GM18858 (cell line): ENCODE measurements around the gene BMF.
A peak's percentile ranks its signal among the peaks of the same experiment; 100 is the strongest.

ENCODE experiments used
- ATAC-seq: cut with Tn5 transposase; IDR thresholded peaks from one replicate; pipeline ENCODE4 v1.9.1; 2021; ENCODE audit not compliant: unreplicated experiment

BMF gene

DNA sequence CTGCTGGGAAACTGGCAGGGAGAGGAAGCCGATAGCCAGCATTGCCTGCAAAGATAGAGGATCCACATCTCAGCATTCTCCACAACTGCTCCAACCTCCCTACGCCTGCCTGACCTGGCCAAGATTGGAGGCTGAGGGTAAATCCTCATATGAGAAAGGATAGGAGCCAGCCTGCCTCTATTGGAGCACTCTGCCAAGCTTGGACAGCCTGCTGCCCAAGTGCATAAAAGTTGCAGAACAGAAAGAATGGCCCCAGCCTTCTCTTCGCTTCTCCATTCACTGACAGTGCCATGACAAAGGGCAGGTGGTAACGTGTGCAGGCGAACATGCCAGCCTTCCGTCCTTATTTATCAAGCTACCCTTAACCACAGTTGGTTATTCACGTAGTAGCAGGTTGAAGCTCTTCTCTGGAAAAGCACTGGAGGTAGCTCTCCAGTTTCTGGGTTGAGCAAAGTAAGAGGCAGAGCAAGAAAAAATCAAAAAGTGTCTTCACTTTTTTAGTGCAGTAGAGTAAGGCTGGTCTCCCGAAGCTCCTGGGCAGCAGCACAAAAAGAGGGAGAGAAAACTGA lies 4.3 kb downstream of the BMF start:
- ATAC-seq: no peak

DNA sequence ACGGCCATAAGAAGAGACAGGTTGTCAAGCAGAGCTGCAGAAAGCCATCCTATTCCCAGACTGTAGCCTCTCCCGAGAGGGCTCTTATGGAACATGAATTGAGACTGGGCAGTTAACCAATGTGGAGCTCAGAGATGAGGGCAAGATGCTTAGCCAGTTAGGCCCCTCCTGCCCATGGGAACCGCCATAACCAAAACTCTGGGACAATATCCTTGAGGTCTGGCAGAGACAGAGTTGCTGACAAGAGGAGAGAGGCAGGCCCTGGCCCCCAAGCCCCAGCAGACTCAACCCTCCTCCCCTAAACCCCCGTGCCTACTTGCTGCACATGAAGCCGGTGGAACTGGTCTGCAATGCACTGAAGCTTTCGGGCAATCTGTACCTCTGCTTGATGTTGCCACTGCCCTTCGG lies 4.8 kb downstream of the BMF start:
- no peak for ATAC-seq

DNA sequence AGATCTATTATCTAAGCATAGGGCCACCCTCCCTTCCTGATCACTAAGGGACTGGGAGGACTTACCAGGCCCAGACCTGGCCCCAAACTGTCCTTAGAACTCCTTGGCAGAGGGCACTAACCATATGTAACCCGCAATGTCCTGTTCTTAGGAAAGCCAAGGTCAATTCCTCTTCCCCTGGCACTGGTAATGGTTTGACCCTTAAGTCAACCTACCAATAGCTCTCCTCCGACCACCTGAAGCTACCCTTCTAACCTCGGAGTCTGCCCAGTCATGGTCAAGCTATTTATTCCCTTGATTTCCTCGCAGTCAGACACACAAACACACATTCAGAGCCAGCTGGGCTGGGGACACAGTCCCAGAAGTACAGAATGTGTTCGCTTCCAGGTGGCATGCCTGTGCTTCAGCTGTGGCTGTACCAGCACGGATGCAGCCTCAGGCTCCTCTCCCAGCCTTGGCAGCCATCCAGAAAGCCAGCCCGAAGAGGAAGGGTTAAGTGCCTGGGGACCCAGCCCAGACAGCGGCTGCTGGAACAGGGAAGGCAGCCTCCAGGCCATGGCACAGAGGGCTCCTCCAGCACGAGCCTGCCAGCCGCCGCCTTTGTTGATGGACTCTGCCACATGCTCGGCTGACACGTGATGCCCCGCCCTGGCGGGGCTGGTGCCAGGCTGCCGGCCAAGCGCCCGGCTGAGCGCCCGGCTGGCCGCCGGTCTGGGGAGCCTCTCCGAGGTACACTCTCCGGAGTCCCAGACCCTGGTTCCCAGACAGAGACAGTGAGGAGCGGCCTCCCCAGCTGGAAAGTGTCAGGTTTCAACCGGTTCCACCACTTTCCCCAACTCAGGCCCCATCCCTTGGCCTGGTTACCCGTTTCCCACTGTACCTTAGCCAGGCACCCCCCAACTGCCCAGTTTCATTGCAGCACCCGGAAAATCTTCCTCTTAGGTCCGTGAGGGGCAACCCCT lies 5.5 kb downstream of the BMF start:
- no peak for ATAC-seq

DNA sequence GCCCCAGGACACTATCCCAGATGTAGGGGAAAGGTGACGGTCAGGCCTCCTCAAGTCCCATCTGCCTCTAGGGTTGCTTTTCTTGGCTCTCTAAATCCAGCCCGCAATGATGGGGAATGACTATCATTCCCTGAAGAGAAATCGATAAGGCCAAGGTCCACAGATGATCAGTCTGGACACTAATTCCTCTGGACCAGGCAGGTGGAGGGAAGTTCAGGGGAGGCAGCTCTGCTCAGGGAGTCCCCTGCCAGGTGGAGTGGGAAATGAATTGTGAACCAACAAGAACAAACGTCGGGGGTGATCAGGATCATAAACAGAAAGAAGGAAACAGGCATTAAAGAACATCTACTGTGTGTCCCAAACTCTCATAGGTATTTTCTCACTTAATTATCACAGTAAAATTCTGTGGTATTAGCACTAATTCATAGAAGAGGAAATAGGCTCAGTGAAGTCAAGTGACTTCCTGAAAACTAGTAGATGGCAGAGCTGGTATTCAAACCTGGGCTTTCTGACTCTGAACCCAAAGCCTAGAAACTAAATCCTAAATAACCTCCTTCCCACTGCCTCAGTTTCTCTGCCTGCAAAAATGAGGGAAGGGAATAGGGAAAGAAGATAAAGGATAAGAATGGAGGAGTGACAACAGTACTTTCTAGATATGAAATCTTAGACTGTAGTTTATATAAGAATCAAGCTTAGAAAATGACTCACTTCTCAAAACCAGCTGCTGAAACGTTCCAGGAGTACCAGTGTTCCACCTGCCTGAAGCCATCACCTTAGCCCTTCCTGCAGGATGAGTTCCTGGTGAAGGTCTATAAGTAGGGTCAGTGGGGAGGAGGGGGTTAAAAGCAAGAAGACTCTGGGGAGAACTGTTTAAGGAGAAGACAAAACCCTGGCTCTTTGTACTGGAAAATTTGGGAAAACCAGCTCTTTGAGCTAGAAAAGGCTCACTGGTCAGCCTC lies 7.5 kb downstream of the BMF start:
- no peak for ATAC-seq

DNA sequence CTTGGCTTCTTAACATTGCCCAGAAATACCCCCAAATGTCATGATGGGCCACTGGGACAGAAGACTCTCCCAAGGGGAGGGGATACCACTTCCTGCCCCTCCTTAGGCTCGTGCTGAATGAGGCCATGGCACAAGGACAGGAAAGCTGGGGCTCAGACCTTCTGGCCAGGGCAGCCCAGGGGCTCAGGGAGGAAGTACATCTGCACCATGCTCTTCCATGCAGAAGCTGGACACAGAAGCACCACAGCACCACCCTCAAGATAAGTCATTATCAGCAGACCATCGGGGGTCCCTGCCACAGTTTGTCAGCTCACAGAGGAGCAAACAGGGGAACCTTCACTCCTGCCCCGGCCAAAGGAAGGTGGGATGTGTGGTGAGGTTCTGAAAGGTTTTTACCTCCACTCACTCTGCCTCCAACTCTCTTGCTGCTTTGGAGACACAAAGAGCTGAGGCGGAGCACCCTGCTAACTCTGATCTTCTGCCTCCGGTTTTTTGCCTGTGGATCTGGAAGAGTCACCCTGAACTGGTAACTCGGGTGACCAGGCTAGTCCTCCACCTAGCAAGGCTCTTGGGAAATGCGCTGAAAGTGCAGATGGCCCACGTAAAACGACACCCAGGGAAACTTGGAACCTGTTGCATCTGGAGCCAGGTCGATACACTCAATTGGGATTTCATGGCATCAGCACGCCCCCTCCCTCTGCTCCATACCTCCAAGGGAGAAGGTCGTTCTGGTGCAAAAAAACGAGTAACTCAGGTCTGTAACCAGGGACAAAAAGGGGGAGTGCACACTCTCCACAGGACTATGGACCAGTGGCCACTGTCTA lies 8.3 kb downstream of the BMF start:
- ATAC-seq: no peak

DNA sequence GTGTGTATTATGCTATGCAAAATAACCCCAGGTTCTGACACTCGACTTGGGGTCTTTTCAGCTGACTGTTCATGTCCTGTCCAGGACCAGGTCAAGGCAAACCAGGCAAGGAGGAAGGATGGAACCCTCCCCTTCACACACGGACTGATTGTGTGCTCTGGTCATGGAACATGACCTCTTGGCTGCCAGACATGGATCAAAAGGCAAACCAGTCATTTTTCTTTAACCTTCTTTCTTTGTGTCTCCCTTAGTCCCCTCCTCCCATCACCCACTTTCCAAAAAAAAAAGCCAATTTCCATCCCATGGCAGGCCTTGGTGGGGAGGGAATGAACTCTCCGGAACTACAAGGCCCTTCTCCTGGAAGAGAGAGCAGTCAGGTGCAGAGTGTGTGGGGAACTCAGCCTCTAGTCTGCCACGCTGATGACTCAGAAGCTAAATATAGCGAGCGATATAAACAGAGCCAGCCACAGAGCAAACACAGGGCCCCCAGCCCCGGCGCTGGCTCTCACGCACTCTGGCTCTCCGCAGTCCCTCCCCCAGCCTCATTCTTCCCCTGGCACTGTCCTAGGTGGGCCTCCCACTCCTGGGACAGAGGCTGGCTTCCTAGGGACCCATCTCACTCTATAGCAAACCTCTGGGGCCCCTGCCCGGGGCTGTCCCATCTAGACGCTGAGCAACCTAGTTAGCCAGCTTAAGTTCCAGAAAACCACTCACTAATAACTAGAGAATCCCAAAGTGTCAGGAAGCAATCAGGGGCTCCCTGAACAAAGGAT lies 10.0 kb downstream of the BMF start:
- peak; percentile 63 for ATAC-seq

DNA sequence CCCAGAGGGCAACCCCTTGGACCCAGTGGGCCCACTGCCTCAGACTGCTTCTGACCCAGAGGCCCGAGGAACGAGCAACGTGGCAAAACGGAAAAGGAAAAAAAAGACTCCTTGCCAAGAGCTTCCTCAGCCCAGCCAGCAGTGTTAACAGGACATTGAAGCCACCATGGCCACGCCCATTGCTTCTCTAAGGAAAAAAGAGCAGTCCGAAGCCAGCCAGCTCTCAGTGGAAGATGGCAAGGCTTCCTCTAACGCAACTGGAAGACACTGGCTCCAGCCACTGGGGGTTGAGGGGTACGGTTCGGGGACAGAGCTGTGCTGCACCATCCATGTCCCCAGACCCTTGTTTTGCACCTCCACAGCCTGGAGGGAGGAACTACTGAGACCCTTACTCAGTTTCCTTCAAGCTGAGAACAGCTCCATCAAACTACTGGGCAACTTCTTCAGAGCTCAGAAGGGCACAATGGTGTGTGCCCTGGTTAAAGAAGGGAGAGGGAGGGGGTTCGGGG lies 10.7 kb downstream of the BMF start:
- no peak for ATAC-seq

DNA sequence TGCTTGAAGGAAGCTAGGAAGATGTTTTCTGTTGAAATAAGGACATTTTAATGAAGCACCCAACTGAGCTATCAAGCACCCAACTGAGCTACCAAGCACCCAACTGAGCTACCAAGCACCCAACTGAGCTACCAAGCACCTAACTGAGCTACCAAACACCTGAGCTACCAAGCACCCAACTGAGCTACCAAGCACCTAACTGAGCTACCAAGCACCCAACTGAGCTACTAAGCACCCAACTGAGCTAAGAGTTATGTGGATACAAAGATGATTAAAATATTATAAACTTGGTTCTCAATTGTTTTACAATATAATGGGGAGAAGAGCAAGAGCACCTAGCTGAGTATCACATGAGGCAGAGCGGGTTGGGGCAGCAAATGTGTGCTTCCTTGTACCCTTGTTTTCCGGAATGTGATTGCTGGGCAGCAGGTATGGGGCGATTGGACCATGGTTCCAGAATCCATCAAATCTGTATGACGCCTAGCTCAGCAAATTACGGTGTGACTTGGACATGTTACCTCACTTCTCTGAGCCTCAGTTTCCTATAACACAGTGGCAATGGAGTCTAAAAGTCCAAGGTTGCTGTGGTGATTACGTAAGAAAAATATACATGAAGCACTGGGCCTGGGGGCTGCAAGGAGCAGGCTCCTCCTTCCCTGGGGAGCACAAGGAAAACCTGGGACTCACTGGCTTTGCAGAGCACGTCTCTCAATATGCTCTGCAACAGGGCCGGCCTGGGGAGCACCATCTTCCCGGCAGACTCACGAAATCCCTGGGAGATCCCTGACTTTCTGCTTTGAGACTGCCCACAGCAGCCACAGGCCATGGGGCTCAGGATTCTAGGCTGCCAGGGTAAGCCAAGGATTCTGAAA lies 11.3 kb downstream of the BMF start:
- no peak for ATAC-seq

DNA sequence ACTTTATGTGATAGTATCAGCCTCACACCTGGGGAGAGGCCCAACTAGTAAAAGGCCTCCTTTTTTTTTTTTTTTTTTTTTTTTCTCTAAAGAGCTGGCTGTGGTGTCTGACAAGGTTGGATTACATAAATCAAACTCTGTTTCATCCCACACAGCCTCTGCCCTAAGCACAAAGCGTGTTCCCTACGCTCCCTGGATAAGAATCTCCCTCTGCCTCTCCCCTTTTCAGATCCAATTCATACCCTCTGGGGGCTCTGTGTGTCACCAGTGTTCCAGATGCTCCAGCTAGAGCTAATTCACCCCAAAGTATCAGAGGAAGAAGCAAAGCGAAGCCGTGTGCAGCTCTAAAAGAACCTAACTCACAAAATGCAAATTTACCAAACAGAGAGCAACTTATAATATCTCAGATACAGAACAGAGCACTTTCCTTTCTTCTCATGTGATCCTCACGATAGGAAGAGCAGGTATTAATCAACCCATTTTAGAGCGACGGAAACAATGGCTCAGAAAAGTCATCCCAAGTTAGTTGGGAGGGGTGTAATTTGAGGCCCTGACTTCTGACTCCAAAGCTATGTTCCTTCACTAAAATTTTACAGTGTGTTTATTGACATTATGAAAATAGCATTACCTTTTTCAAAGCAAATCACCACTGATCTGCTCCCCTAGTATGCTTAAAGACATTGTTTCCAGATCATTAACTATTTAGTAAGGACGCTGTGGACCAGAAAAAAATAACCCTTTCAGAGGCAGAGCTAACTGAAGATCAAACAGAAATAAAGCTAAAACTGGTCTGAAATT lies 12.4 kb downstream of the BMF start:
- ATAC-seq: peak; percentile 38

DNA sequence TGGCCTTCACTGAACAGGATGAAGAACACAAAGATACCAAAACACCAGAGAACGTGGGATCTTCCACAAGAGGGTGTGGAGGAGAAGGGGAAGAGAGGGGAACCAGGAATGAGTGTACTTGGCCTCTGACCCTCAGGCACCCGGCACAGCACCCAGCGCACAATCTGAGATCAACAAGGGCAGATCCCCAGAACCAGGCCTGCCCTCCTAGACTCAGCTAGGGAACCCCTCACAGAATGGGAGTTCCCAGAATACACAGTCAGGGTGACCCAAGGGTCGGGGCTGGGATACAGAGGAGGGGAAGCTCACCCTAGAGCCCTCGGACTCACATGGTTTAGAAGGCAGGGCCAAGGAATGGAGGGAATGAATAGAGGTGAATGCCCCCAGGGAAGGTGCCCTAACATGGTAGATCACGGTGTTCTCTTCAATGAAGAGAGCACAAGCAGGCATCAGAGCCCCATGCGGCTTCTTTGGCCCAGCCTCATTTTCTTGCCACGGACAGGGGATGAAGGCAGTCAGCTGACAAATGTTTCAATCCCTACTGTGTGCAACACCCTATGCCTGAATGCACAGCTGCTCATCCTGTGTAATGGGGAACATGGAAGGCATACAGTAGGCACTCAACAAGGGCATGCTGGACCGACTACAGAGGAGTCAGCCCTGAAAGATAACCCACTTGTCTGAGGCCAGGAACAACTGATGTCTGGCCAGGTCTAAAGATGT lies 13.1 kb downstream of the BMF start:
- ATAC-seq: no peak

DNA sequence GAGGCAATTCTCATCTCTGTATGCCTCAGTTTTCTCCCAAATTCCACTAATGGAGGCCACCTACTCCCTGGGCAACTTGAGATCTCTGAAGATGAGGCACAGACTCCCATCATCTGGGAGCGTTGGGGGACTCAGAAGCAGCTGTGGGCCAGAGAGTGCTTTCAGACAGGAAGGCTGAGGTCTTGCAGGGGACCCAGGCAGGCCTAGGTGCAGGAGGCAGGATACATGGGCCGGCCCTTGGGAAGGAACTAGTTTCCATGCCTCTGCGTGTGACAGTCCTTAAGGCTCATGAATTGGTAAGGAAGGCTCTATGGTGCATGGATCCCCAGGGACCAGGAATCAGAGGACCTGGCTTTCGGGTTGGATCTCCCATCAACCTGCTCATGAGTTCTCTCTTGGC lies 14.5 kb downstream of the BMF start:
- no peak for ATAC-seq

DNA sequence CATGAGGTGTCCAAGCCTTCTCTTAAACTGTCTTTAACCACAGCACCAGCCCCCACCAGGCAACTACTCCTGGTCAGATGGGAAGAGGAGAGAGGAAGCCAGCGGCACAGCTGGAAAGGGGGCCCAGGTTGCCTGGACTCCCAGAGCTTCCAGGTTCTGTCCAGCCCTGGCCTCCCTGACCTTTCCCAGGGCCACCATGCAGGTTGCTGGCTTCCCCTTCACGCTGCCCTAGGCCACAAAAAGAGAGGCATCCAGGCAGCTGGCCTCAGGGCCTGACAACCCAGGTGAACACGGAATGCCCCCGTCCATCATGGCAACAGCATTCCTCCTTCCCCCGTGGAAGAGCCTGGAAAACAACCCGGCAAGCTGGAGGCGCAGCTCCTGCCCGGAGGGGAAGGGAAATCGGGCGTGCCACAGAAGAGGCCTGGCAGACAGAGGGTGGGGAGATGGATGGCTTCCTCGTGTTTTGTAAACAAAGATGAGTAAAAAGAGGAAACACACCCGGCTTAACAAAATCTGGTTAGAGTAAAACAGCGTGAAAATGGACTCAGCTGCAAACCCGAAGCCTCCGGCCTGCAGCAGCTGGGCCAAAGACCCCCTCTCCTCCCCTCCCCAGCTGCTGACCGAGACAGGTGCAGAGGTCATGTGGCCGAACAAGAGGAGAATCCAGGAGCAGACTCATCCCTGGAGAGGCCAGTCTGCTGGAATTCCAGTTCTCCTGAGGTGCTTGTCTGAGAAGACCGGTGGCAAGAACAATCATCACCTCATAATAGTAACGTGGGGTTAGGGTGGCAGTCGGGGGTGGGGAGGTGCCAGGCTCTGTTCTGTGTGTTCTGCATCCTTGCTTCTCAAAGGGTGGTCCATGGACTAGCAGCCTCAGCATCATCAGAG lies 15.5 kb downstream of the BMF start:
- no peak for ATAC-seq

DNA sequence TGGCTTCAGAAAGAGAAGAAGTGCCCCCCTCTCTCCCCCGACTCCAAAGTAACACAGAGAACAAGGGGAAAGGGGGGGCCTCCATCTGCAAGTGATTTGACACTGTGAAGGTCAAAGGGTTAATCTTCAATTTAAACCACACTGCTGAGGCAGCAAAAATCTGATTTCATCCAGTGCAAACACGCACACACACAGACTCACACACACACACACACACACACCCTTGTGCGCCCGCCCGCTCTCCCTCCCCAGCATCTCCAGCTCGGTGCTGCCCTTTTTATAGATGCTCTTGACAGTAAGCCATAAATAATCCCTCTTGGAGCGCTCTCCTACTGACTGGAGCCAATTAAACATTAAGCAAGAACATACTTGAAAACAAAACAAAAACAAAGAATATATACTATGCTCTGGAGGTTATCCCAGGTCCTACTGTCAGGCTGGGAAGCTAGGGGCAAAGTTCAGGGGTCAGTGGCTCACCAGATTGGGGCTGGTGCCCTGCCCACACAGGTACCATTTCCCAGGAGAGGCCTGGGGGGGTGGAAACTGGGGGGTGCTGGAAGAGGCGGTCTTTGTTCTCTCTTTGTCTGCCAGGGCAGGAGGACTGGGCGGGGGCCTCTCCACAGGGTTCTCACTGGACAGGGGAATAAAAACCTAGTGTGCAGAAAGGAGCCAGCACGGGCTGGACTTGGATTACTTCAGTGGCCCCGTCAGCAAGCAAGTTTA lies 16.3 kb downstream of the BMF start:
- ATAC-seq: no peak

DNA sequence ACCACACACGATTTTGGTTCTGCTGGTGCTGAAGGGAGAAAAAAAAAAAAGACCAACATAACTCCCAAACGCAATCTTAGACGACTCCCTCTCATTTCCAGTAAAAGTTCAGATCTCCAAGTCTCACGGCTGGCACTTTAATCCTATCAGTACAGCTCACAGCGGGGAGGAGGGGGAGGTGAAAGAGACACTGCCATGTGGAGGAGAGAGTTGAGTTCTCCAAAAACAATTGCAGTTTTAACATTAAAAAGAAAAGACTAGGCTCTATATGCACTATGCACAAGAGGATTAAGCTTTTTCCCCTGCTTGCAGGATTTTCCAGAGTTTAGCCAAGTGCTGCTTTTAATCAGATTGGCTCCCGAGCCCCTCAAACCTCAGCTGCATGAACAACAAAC lies 16.8 kb downstream of the BMF start:
- no peak for ATAC-seq

DNA sequence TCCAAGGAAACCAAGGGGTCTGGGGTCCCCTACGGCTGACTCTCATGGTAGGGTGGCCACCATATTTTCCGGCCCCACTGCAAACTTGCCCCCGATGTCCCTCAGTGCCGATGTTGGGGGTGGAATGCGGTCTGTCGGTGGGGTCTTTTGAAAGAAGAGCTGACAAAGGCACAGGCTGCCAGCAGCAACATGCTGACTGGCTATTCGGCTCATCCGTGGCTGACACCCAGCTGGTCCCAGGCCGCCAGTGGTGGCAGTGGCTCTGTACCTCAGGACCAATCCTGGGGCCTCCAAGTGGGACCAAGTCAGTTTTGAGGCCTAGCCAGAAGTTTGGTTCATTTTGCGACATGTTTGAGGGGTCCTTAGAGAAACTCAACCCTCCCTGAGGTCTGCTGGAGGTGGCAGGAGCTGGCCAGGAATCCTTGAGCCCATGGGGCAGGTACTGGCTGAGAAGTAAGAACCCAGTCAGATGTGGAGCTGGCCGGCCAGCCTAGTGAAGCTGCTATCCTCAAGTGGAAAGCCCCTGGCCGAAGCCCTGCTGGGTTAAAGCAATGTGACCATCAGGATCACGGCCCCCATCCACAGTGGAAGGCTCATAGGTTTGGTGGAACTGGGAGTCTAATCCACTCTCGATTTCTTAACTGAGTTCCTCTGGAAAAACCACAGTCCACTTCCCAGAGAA lies 17.8 kb downstream of the BMF start:
- ATAC-seq: no peak
